ENCODE results near the gene TENM4. TPM values are rescaled to one million over a fixed set of nuclear protein-coding genes. Genes with fewer than 3 reads are reported as not detected.

The TENM4 gene
- total RNA-seq, 2 experiments from 2014 or later, result not detected

- H3K4me1 Mint-ChIP-seq, result no peaks in the 10 kb centered on the region
- no peak for DNase-seq
- no peak overlapping the region for H3K27ac Mint-ChIP-seq
- H3K9me3 Mint-ChIP-seq, result no peaks in the 10 kb centered on the region
- no peak overlapping the region for H3K4me3 Mint-ChIP-seq
- H3K36me3 Mint-ChIP-seq, result no peaks in the 10 kb centered on the region
- peaks cover 35% of the 10 kb centered on the region for H3K27me3 Mint-ChIP-seq
These were observed 744.7 kb downstream of the TENM4 start for GRCh38 chr11:78696177-78696576.

- H3K27me3 Mint-ChIP-seq, result peaks cover 37% of the 10 kb centered on the region
- H3K4me1 Mint-ChIP-seq, result no peaks in the 10 kb centered on the region
- no peak overlapping the region for H3K27ac Mint-ChIP-seq
These were observed 746.7 kb downstream of the TENM4 start for GRCh38 chr11:78694152-78694551.

GRCh38 chr11:78691215-78691614 lies 749.6 kb downstream of the TENM4 start:
- Mint-ChIP-seq H3K4me3 (no peak overlapping the region), H3K9me3 (no peaks in the 10 kb centered on the region), H3K36me3 (no peaks in the 10 kb centered on the region), H3K27ac (no peak overlapping the region), H3K27me3 (peaks cover 21% of the 10 kb centered on the region), H3K4me1 (no peaks in the 10 kb centered on the region)
- DNase-seq, result no peak

More at GRCh38 chr11:78694152-78694551, 746.7 kb downstream of the TENM4 start:
- Mint-ChIP-seq H3K4me3 (no peak overlapping the region), H3K9me3 (no peaks in the 10 kb centered on the region), H3K36me3 (no peaks in the 10 kb centered on the region)
- no peak for DNase-seq

- H3K4me3 Mint-ChIP-seq, result no peak overlapping the region
- H3K9me3 Mint-ChIP-seq, result no peaks in the 10 kb centered on the region
- H3K27ac Mint-ChIP-seq, result no peak overlapping the region
- peaks cover 15% of the 10 kb centered on the region for H3K27me3 Mint-ChIP-seq
- no peaks in the 10 kb centered on the region for H3K4me1 Mint-ChIP-seq
- no peak for DNase-seq
- no peaks in the 10 kb centered on the region for H3K36me3 Mint-ChIP-seq
These were observed 750.4 kb downstream of the TENM4 start for GRCh38 chr11:78690352-78690987.

GRCh38 chr11:78689585-78690153 lies 751.2 kb downstream of the TENM4 start:
- Mint-ChIP-seq H3K4me1 (no peaks in the 10 kb centered on the region), H3K27ac (no peak overlapping the region), H3K27me3 (peaks cover 14% of the 10 kb centered on the region), H3K4me3 (no peak overlapping the region), H3K36me3 (no peaks in the 10 kb centered on the region), H3K9me3 (no peaks in the 10 kb centered on the region)
- no peak for DNase-seq

DNA sequence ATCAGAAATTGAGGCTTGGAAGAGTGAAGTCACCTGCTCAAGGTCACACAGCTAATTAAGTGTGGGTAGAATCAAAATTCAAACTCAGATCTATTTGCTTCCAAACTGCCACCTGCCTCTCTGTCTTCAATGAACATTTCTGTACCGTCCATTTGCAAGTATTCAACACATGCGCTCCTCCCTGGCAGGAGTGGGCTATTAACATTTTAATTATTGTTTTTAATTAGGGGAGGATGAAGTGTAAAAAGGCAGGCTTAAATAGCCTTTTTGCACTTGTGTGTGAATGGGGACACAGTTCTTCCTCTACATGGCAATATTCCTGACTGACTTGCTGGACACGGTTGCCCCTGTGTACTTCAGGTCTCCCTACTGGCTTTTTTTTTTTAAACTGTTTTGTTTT lies 751.7 kb downstream of the TENM4 start:
- DNase-seq, result no peak
- Mint-ChIP-seq H3K4me3 (no peak overlapping the region), H3K9me3 (no peaks in the 10 kb centered on the region), H3K27ac (no peak overlapping the region), H3K4me1 (no peaks in the 10 kb centered on the region), H3K36me3 (no peaks in the 10 kb centered on the region), H3K27me3 (peaks cover 10% of the 10 kb centered on the region)

- Mint-ChIP-seq H3K4me3 (no peak overlapping the region), H3K9me3 (no peaks in the 10 kb centered on the region), H3K4me1 (no peaks in the 10 kb centered on the region), H3K27me3 (peaks cover 14% of the 10 kb centered on the region), H3K27ac (no peak overlapping the region), H3K36me3 (no peaks in the 10 kb centered on the region)
- DNase-seq, result no peak
These were observed 752.4 kb downstream of the TENM4 start for GRCh38 chr11:78688460-78688859.

- no peak overlapping the region for H3K4me3 Mint-ChIP-seq
- no peaks in the 10 kb centered on the region for H3K4me1 Mint-ChIP-seq
- peaks cover 13% of the 10 kb centered on the region for H3K27me3 Mint-ChIP-seq
- H3K9me3 Mint-ChIP-seq, result no peaks in the 10 kb centered on the region
- H3K36me3 Mint-ChIP-seq, result no peaks in the 10 kb centered on the region
- DNase-seq, result no peak
- H3K27ac Mint-ChIP-seq, result no peak overlapping the region
These were observed 755.7 kb downstream of the TENM4 start for GRCh38 chr11:78685156-78685555.

GRCh38 chr11:78684377-78684776 lies 756.5 kb downstream of the TENM4 start:
- H3K9me3 Mint-ChIP-seq, result no peaks in the 10 kb centered on the region
- no peak overlapping the region for H3K4me3 Mint-ChIP-seq
- H3K4me1 Mint-ChIP-seq, result no peaks in the 10 kb centered on the region
- DNase-seq, result no peak
- peaks cover 9% of the 10 kb centered on the region for H3K27me3 Mint-ChIP-seq
- no peaks in the 10 kb centered on the region for H3K36me3 Mint-ChIP-seq
- H3K27ac Mint-ChIP-seq, result no peak overlapping the region

- Mint-ChIP-seq H3K36me3 (no peaks in the 10 kb centered on the region), H3K9me3 (no peaks in the 10 kb centered on the region), H3K4me1 (no peaks in the 10 kb centered on the region), H3K27me3 (peaks cover 7% of the 10 kb centered on the region), H3K27ac (no peak overlapping the region), H3K4me3 (no peak overlapping the region)
- no peak for DNase-seq
These were observed 757.1 kb downstream of the TENM4 start for GRCh38 chr11:78683774-78684173.

DNA sequence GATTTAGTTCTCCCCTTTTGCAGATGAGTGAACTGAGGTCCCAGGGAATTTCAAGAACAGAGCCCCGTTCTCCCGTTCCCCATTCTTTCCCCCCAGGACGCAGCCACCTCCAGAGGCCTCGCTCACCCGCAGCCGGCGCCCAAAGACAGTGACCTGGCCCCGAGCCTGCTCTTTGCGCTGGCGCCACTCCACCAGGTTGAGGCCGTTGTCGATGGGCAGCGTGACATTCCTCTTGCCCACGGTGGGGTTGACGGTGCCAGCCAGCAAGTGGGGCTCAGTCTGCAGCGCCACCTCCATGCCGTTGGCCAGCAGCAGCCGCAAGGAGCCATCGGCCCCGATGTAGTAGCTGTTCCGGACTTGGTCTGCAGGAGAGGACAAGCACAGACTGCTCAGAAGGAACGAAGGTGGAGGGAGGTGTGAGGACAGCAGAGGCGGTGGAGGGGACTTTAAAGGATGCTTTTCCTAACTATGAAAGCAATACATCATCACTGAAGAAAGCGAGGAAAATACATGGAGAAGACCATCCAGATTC lies 764.7 kb downstream of the TENM4 start:
- Mint-ChIP-seq H3K9me3 (no peaks in the 10 kb centered on the region), H3K36me3 (no peaks in the 10 kb centered on the region), H3K4me1 (no peaks in the 10 kb centered on the region), H3K27me3 (no peaks in the 10 kb centered on the region), H3K4me3 (no peak overlapping the region), H3K27ac (no peak overlapping the region)
- no peak for DNase-seq

DNA sequence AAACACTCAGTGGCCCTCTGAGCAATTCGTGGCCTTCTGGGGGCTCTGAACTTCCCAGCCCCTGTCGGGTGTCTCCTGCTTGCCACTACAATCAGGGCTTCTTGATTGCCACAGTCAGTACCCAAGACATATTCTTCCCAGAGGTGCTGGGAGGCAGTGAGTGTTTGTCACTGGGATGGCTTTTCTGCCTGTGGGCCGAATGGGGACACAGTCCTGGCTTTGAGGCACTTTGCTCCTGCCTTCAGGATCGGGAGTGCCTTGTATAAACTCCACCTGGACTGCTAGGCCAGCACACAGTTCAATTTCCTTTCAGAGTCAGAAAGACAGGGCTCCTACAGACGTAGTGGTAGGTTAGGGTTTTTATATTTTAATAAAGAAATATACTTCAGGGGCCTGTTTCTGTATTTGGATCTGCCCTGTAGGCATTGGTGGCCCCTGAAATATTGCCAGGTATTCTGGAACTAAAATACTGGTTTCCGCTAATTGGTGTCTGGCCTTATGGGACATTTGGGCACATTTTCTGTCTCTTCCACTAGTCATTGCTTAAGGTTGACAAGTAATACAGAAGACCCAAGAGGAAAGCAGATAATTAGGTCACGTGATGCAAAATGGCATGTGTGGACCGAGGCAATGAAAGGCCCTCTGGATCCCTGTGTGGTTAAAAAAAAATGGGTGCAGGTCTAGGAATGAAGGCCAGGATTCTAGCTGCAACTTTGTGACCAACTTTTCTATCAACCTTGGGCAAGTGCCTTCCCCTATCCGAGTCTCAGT lies 767.8 kb downstream of the TENM4 start:
- no peak overlapping the region for H3K4me3 Mint-ChIP-seq
- H3K27me3 Mint-ChIP-seq, result peaks cover 3% of the 10 kb centered on the region
- H3K27ac Mint-ChIP-seq, result no peak overlapping the region
- no peaks in the 10 kb centered on the region for H3K4me1 Mint-ChIP-seq
- no peak for DNase-seq
- H3K36me3 Mint-ChIP-seq, result no peaks in the 10 kb centered on the region
- H3K9me3 Mint-ChIP-seq, result no peaks in the 10 kb centered on the region

GRCh38 chr11:78669249-78669648 lies 771.6 kb downstream of the TENM4 start:
- Mint-ChIP-seq H3K4me3 (no peak overlapping the region), H3K27ac (no peak overlapping the region), H3K27me3 (peaks cover 4% of the 10 kb centered on the region), H3K36me3 (no peaks in the 10 kb centered on the region), H3K4me1 (no peaks in the 10 kb centered on the region), H3K9me3 (no peaks in the 10 kb centered on the region)
- no peak for DNase-seq

- no peak overlapping the region for H3K27ac Mint-ChIP-seq
- peaks cover 7% of the 10 kb centered on the region for H3K27me3 Mint-ChIP-seq
- H3K4me1 Mint-ChIP-seq, result no peaks in the 10 kb centered on the region
- H3K9me3 Mint-ChIP-seq, result no peaks in the 10 kb centered on the region
- DNase-seq, result no peak
- H3K4me3 Mint-ChIP-seq, result no peak overlapping the region
- no peaks in the 10 kb centered on the region for H3K36me3 Mint-ChIP-seq
These were observed 773.4 kb downstream of the TENM4 start for GRCh38 chr11:78667461-78667860.

GRCh38 chr11:78666675-78667160 lies 774.1 kb downstream of the TENM4 start:
- DNase-seq, result no peak
- Mint-ChIP-seq H3K36me3 (no peaks in the 10 kb centered on the region), H3K9me3 (no peaks in the 10 kb centered on the region), H3K4me1 (no peaks in the 10 kb centered on the region), H3K4me3 (no peak overlapping the region), H3K27ac (no peak overlapping the region), H3K27me3 (peaks cover 11% of the 10 kb centered on the region)

Data from activated naive CD8-positive, alpha-beta T cell treated with anti-CD3 and anti-CD28 coated beads for 36 hours (primary cell).